Prostate gland (tissue), 2 donors: ENCODE results near the gene FUZ. TPM values are rescaled to one million over a fixed set of nuclear protein-coding genes. Genes with fewer than 3 reads are reported as not detected.

Experiments
- DNase-seq: peaks from one replicate; pipeline ENCODE4 v3.0.0-alpha.2; 2019; ENCODE audit warnings: low spot score
- H3K27ac ChIP-seq, 2 donors: fragments of 200-600 bp; sonication (generic); 2 replicates each; pipeline ENCODE4 v1.5.1; 2017 to 2019
- H3K27me3 ChIP-seq: fragments of 200-600 bp; sonication (generic); replicated peaks from 2 replicates; pipeline ENCODE4 v1.5.1; 2019; ENCODE audit not compliant: insufficient read depth
- H3K36me3 ChIP-seq, 2 donors: fragments of 200-600 bp; sonication (generic); 1 replicate in 1 of 2; 2 replicates in 1 of 2; pipeline versions ENCODE4 v1.5.1 to v1.8.1; 2017 to 2019
- H3K4me1 ChIP-seq: fragments of 200-600 bp; sonication (generic); replicated peaks from 2 replicates; pipeline ENCODE4 v1.5.1; 2019
- H3K4me3 ChIP-seq, 2 donors: fragments of 200-600 bp; sonication (generic); 2 replicates each; pipeline ENCODE4 v1.5.1; 2017 to 2019
- H3K9me3 ChIP-seq: fragments of 200-600 bp; sonication (generic); 2 replicates; pipeline ENCODE4 v1.5.1; 2017
- POLR2A ChIP-seq: fragments of 450-650 bp; IDR thresholded peaks from one replicate; pipeline ENCODE4 v1.6.1; 2016; ENCODE audit warnings: antibody characterized with exemption, mild to moderate bottlenecking
- POLR2AphosphoS5 ChIP-seq: sonication (generic); formaldehyde crosslinking; IDR thresholded peaks from one replicate; pipeline ENCODE4 v1.6.1; 2017; ENCODE audit warnings: antibody characterized with exemption
- WGBS: methylation state at CpG from one replicate; pipeline ENCODE4 v1.1.5; 2018; 5-methylcytosine and 5-hydroxymethylcytosine counted together
- intact Hi-C: fragments of 100-400 bp; cut with DNase I; formaldehyde crosslinking; loops from one replicate; pipeline ENCODE4 v1.14.2; 2022
- total RNA-seq, 2 donors: library from RNA; depleted of rRNA; stranded (reverse); fragments of >200 nt; gene quantifications; one replicate each; pipeline ENCODE4 v1.1.0, GENCODE V29; 2016
- TF ChIP-seq, protein P1 (sequence below), 4 experiments: fragments of 200-600 bp in 2 of 4; fragments of 450-650 bp in 2 of 4; sonication (generic) in 2 of 4; IDR thresholded peaks; 1 replicate in 3 of 4; 2 replicates in 1 of 4; pipeline ENCODE4 v1.5.1; 2016 to 2019; ENCODE audit warnings: antibody characterized with exemption in 4 of 4, mild to moderate bottlenecking in 2 of 4, moderate library complexity in 2 of 4

Gene FUZ
- total RNA-seq, 2 donors from 2014 or later, result 39.2 to 45.4 TPM

DNA sequence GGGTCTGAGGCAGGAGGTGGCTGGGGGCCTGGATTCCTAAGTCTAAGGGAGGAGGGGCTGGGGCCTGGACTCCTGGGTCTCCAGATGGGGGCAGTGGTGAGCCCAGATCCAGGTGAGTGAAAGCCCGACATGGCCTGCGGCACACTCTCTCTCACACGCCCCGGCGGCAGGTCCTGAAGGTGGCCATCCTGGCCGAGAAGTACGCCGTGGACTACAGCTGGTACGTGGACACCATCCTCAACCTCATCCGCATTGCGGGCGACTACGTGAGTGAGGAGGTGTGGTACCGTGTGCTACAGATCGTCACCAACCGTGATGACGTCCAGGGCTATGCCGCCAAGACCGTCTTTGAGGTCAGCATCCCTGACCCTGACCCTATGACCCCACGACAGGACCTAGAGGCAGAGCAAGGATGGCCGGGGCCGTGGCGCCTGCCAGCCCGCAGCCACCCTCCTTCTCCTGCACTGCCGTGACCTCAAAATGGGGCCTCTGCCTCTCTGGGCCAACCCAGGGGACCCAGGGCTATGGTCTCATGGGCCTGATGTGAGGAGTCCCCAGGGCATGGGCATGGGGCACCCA is 13.2 kb downstream of the FUZ start:
- intact Hi-C loops, result no loop called here
- H3K9me3 ChIP-seq, result no peaks in the 10 kb centered on the region
- H3K27me3 ChIP-seq, result no peaks in the 10 kb centered on the region
- TF ChIP-seq POLR2AphosphoS5 (no peak), POLR2A (no peak)
- TF ChIP-seq, protein P1, sequence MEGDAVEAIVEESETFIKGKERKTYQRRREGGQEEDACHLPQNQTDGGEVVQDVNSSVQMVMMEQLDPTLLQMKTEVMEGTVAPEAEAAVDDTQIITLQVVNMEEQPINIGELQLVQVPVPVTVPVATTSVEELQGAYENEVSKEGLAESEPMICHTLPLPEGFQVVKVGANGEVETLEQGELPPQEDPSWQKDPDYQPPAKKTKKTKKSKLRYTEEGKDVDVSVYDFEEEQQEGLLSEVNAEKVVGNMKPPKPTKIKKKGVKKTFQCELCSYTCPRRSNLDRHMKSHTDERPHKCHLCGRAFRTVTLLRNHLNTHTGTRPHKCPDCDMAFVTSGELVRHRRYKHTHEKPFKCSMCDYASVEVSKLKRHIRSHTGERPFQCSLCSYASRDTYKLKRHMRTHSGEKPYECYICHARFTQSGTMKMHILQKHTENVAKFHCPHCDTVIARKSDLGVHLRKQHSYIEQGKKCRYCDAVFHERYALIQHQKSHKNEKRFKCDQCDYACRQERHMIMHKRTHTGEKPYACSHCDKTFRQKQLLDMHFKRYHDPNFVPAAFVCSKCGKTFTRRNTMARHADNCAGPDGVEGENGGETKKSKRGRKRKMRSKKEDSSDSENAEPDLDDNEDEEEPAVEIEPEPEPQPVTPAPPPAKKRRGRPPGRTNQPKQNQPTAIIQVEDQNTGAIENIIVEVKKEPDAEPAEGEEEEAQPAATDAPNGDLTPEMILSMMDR (IDR thresholded peaks at IDR 0.05), result no peak
- H3K27ac ChIP-seq, result no peak overlapping the region
- 91% methylated on average over 22 of the region's 25 CpGs for WGBS
- H3K4me1 ChIP-seq, result no peaks in the 10 kb centered on the region
- no peak overlapping the region for H3K4me3 ChIP-seq
- peaks cover 5 to 20% of the 10 kb centered on the region in 2 donors for H3K36me3 ChIP-seq
- no peak for DNase-seq

DNA sequence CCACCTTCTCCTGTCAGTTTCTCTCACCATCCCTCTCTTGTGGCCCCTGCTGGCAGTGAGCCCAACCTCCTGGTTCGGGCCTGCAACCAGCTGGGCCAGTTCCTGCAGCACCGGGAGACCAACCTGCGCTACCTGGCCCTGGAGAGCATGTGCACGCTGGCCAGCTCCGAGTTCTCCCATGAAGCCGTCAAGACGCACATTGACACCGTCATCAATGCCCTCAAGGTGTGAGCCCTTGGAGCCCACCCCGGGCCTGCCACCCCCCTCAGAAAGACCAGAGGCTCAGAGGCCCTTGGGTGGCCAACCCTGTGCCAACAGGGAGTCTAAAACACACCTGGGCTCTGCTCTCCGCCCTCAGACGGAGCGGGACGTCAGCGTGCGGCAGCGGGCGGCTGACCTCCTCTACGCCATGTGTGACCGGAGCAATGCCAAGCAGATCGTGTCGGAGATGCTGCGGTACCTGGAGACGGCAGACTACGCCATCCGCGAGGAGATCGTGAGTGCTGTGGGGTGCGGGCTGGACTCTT is 13.8 kb downstream of the FUZ start:
- Histone ChIP-seq H3K4me1 (no peaks in the 10 kb centered on the region), H3K36me3 (peaks cover 5 to 21% of the 10 kb centered on the region in 2 donors), H3K27me3 (no peaks in the 10 kb centered on the region), H3K27ac (no peak overlapping the region), H3K9me3 (no peaks in the 10 kb centered on the region), H3K4me3 (no peak overlapping the region)
- intact Hi-C loops, result no loop called here
- 81% methylated on average over 28 of the region's 28 CpGs for WGBS
- TF ChIP-seq POLR2AphosphoS5 (no peak), POLR2A (no peak)
- TF ChIP-seq, protein P1 (IDR thresholded peaks at IDR 0.05), result no peak
- DNase-seq, result no peak

DNA sequence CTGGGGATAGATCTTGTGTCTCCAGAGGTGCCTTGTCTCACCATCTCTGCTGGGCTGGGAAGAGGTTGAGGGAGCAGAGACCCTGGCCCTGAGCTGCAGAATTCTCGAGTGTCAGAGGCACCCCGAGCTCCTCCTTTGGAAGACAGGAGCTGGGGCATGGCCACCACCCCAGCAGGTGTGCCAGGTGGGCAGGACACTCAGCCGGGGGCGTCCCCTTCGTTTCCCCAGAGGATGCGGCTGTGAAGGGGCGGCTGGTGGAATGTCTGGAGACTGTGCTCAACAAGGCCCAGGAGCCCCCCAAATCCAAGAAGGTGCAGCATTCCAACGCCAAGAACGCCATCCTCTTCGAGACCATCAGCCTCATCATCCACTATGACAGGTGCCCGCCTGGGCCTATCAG is 14.5 kb downstream of the FUZ start:
- Histone ChIP-seq H3K9me3 (no peaks in the 10 kb centered on the region), H3K36me3 (peaks cover 8 to 21% of the 10 kb centered on the region in 2 donors), H3K4me3 (no peak overlapping the region), H3K27me3 (no peaks in the 10 kb centered on the region), H3K4me1 (no peaks in the 10 kb centered on the region), H3K27ac (no peak overlapping the region)
- no peak for DNase-seq
- intact Hi-C loops, result no loop called here
- 91% methylated on average over 11 of the region's 11 CpGs for WGBS
- TF ChIP-seq, protein P1 (IDR thresholded peaks at IDR 0.05), result no peak

DNA sequence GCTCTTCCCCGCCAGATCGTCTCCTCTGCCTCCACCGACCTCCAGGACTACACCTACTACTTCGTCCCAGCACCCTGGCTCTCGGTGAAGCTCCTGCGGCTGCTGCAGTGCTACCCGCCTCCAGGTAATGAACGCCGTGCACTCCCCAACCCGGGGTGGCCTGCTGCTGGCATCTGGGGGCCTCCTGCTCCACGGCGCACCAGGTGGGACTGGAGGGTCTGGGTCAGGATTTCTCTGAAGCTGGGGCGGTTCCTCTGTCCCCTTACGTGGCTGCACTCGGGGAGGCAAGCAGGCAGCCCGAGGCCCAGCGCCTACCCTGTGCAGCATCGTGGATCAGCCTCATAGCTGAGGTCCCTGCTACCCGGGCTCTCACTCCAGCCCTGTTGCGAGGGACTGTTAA is 17.5 kb downstream of the FUZ start:
- H3K27me3 ChIP-seq, result no peaks in the 10 kb centered on the region
- WGBS, result 93% methylated on average over 20 of the region's 20 CpGs
- H3K4me3 ChIP-seq, result no peak overlapping the region
- no peaks in the 10 kb centered on the region for H3K4me1 ChIP-seq
- peaks cover 20 to 21% of the 10 kb centered on the region in 2 donors for H3K36me3 ChIP-seq
- TF ChIP-seq POLR2AphosphoS5, result no peak
- TF ChIP-seq POLR2A, result no peak
- TF ChIP-seq, protein P1 (IDR thresholded peaks at IDR 0.05), result no peak
- intact Hi-C loops, result no loop called here
- DNase-seq, result no peak
- no peak overlapping the region for H3K27ac ChIP-seq
- H3K9me3 ChIP-seq, result no peaks in the 10 kb centered on the region

DNA sequence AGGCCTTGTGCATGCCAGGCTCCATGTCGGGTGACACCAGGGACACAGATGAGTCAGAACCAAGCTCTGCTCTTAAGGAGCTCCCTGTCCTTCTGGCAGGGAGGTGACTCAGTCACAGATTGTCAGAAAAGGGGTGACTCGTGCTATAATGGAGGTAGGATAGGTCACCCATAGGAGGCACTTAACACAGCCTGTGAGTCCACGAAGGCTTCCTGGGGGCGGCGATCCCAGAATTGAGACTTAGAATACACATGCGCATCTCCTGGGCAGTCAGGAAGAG is 19.6 kb downstream of the FUZ start:
- 91% methylated on average over 6 of the region's 6 CpGs for WGBS
- peaks cover 16 to 20% of the 10 kb centered on the region in 2 donors for H3K36me3 ChIP-seq
- no peak overlapping the region for H3K27ac ChIP-seq

More for the DNA sequence above, 19.6 kb downstream of the FUZ start:
- Histone ChIP-seq H3K27me3 (no peaks in the 10 kb centered on the region), H3K4me1 (no peaks in the 10 kb centered on the region), H3K4me3 (no peak overlapping the region), H3K9me3 (no peaks in the 10 kb centered on the region)
- no peak for TF ChIP-seq POLR2A
- TF ChIP-seq, protein P1 (IDR thresholded peaks at IDR 0.05), result no peak
- no peak for TF ChIP-seq POLR2AphosphoS5
- DNase-seq, result no peak
- intact Hi-C loops, result no loop called here
